COR-L47 (cell line): ENCODE measurements around the gene RAVER1.
A peak's percentile ranks its signal among the peaks of the same experiment; 100 is the strongest.
"Not testable (repeated sequence)": the region's sequence is repeated elsewhere in the genome, so short reads cannot be mapped to it uniquely, and the experiment has no call there.

Source experiments
- DNase-seq: peaks from one replicate; lab custom pipeline; 2025; lab: John Stamatoyannopoulos, UW

The RAVER1 gene

DNA sequence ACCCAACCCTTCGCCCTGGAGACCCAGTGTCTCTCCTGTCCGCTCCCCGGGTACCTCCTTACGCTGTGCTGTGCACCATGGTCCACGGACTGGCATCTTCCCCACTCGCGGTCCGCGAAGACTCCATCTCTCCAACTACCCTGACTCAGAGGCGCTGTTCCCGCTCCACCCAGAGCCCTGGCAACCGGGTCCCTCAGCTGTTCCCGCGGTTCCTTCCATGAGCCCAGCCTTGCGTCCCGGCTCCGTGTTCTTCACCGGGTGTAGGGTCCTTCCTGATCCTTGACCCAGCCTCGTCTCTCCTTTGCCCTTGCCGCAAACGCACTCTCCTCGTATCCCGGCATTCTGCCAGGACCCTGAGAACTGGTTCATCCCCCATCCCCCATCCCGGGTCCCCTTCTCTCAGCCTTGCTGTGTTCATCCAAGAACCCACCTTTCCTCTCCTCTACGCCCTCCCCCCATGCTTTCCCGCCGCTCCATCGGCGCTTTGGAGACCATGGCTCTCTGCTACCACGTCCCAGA lies 42.9 kb downstream of the RAVER1 start:
- no peak for DNase-seq

GRCh38 chr19:10289836-10290356 lies 43.4 kb downstream of the RAVER1 start, which contains the start of gene ICAM5:
Gene ICAM5 (plus strand): TSS chr19:10289952. CDS start chr19:10290044, 92 bp downstream.
- peak; percentile 63 for DNase-seq

GRCh38 chr19:10289167-10289835 lies 44.0 kb downstream of the RAVER1 start:
- DNase-seq: peak; percentile 78

GRCh38 chr19:10288662-10289166 lies 44.6 kb downstream of the RAVER1 start:
- peak; percentile 58 for DNase-seq

- DNase-seq: no peak
These were observed 46.3 kb downstream of the RAVER1 start, which contains the start of gene ICAM4 for GRCh38 chr19:10286803-10287737. Gene ICAM4 (plus strand): TSS chr19:10286955. CDS start chr19:10287013, 58 bp downstream.

GRCh38 chr19:10285393-10285792 lies 47.9 kb downstream of the RAVER1 start:
- no peak for DNase-seq

DNA sequence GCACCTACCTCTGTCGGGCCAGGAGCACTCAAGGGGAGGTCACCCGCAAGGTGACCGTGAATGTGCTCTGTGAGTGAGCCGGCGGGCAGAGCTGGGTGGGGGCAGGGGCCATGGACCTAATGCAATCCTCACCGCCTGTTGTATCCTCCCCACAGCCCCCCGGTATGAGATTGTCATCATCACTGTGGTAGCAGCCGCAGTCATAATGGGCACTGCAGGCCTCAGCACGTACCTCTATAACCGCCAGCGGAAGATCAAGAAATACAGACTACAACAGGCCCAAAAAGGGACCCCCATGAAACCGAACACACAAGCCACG lies 48.4 kb downstream of the RAVER1 start:
- DNase-seq: no peak

GRCh38 chr19:10284065-10284959 lies 49.0 kb downstream of the RAVER1 start:
- DNase-seq: no peak

GRCh38 chr19:10283301-10284064 lies 49.8 kb downstream of the RAVER1 start:
- no peak for DNase-seq

- not testable (repeated sequence) for DNase-seq
These were observed 51.3 kb downstream of the RAVER1 start for GRCh38 chr19:10282043-10282442.

- no peak for DNase-seq
These were observed 53.4 kb downstream of the RAVER1 start for GRCh38 chr19:10279737-10280442.

- no peak for DNase-seq
These were observed 54.4 kb downstream of the RAVER1 start for GRCh38 chr19:10278935-10279334.

DNA sequence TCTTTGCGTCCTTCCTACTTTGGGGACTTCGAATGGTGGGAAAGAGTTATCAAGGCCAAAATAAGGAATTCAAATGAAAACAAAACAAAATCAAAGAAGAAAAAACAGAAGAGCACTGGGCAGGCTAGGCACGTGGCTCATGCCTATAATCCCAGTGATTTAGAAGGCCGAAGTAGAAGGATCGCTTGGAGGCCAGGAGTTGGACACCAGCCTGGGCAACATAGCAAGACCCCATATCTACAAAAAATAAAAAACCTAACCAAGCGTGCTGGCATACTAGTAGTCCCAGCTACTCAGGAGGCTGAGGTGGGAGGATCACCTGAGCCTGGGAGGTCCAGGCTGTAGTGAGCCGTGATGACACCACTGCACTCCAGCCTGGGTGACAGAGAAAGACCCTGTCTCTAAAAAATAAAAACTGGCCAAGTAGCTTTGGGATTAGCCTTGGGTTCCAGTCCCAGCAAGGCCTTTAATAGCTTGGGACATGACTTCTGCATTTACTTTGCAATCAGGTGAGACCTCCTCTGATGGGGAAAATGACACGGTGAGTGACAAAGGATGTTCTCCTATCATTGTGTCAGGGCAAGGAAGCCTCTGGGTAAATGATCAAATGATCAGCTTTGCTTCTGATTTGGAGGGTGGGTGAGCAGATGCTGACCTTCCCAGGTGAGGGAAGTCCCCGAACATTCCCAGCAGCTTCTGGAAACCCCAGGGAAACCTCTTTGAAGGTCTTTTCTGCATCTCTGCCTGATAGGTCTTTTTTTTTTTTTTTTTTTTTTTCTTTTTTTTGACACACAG lies 55.3 kb downstream of the RAVER1 start:
- DNase-seq: no peak

GRCh38 chr19:10274589-10274988 lies 58.7 kb downstream of the RAVER1 start:
- no peak for DNase-seq

DNA sequence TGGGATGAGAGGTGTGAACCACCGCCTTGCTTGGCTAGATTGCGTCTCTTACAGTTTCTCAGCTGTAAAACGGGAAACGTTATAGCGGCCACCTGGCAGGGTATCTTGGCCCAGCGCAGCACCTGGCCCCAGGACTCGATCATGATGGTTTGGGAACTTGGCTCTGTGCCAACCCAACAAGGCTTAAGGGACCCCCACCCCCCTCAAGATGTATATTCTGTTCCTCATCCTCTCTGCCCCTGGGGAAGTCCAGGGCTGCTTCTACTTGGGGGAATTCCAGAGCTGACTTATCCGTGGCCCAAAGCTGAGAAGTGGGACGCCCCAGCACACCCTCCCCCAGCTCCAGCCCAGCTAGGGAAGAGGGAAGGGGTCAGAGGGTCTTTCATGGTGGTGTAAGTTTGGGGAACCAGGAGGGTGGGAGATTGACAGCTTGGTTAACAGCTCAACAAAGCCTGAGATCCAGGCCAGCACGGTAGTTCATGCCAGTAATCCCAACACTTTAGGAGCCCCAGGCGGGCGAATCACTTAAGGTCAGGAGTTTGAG lies 61.7 kb downstream of the RAVER1 start:
- no peak for DNase-seq

DNA sequence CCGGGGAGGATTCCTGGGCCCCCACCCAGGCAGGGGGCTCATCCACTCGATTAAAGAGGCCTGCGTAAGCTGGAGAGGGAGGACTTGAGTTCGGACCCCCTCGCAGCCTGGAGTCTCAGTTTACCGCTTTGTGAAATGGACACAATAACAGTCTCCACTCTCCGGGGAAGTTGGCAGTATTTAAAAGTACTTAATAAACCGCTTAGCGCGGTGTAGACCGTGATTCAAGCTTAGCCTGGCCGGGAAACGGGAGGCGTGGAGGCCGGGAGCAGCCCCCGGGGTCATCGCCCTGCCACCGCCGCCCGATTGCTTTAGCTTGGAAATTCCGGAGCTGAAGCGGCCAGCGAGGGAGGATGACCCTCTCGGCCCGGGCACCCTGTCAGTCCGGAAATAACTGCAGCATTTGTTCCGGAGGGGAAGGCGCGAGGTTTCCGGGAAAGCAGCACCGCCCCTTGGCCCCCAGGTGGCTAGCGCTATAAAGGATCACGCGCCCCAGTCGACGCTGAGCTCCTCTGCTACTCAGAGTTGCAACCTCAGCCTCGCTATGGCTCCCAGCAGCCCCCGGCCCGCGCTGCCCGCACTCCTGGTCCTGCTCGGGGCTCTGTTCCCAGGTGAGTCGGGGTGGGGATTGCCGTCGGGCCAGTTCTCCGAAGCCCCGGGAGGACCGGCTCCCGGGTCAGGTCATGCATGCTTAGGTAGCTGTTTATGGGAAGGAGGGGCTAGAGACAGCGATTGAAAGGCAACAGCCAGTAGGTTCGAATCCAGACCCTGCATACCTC lies 62.5 kb downstream of the RAVER1 start, which contains the start of gene ICAM1:
ICAM1 (plus strand) TSS at position 505 of the 779 bp plus-strand sequence; CDS start at position 545, 40 bp downstream.
- peak; percentile 29 for DNase-seq

GRCh38 chr19:10270180-10270615 lies 63.1 kb downstream of the RAVER1 start:
- no peak for DNase-seq
